K562 (cell line): ENCODE results near the gene BARHL2. TPM values are rescaled to one million over a fixed set of nuclear protein-coding genes. Genes with fewer than 3 reads are reported as not detected.

Source experiments
- CTCFL ChIP-seq: IDR thresholded peaks from 2 replicates; pipeline ENCODE4 v1.6.1; 2011; ENCODE audit warnings: borderline replicate concordance, low read depth, mild to moderate bottlenecking, moderate library complexity, low read length; ENCODE audit not compliant: insufficient read depth, poor library complexity, severe bottlenecking
- FOXP4 ChIP-seq: sonication (generic); formaldehyde crosslinking; IDR thresholded peaks from 2 replicates; pipeline ENCODE4 v1.8.0; 2022; ENCODE audit warnings: mild to moderate bottlenecking, missing genetic modification reagents, borderline replicate concordance
- HNRNPL ChIP-seq: fragments of 200-400 bp; formaldehyde crosslinking; IDR thresholded peaks from 2 replicates; pipeline ENCODE4 v1.6.1; 2017; ENCODE audit warnings: low read depth, mild to moderate bottlenecking, low read length
- KLF10 ChIP-seq: fragments of 250-450 bp; sonication (Bioruptor Pico); IDR thresholded peaks from 2 replicates; pipeline ENCODE4 v1.6.1; 2021; ENCODE audit warnings: matching md5 sums
- NR2C1 ChIP-seq, 2 experiments: fragments of 450-650 bp; IDR thresholded peaks; 2 replicates each; pipeline ENCODE4 v1.6.1; 2017; ENCODE audit warnings: mild to moderate bottlenecking in 2 of 2, antibody characterized with exemption in 1 of 2, inconsistent platforms in 1 of 2, missing compliant biosample characterization in 1 of 2, missing genetic modification characterization in 1 of 2
- POLR2B ChIP-seq: fragments of 450-650 bp; IDR thresholded peaks from 2 replicates; pipeline ENCODE4 v1.6.1; 2018; ENCODE audit warnings: low read depth; ENCODE audit not compliant: partially characterized antibody
- POU5F1 ChIP-seq: fragments of 150-350 bp; IDR thresholded peaks from 2 replicates; pipeline ENCODE4 v1.6.1; 2014; ENCODE audit warnings: borderline replicate concordance, low read length, low read depth, mild to moderate bottlenecking; ENCODE audit not compliant: partially characterized antibody
- polyA plus RNA-seq, 8 experiments: library from polyadenylated mRNA; depleted of rRNA in 4 of 8; stranded (reverse) in 5 of 8; unstranded in 3 of 8; fragments of >200 nt; fragmentation: Nextera tagmentation in 2 of 8; fragmentation: Illumina TruSeq in 1 of 8; extraction: Ambion mirVana in 2 of 8; extraction: Trizol in 1 of 8; gene quantifications; 2 replicates each; pipeline versions ENCODE4 v1.2.1 to v1.2.3, GENCODE V29; 2011 to 2014; ENCODE audit warnings: inconsistent platforms in 1 of 8, missing spikeins in 1 of 8
- total RNA-seq, 7 experiments: library from RNA; depleted of rRNA in 6 of 7; stranded (reverse); fragments of >200 nt in 6 of 7; fragmentation: Illumina TruSeq in 2 of 7; extraction: Trizol in 2 of 7; gene quantifications; 2 replicates each; pipeline versions ENCODE4 v1.2.1 to v1.2.3, GENCODE V29; 2011 to 2021; ENCODE audit warnings: low replicate concordance in 1 of 7

Gene BARHL2
- total and polyA plus RNA-seq, 9 of the 15 experiments (the other 6 are each of a cell fraction or from before 2014, with no cell fraction given): 0.06 to 0.11 (median 0.09) TPM; not detected in 6

GRCh38 chr1:90729504-90730242 is 12.6 kb upstream of the BARHL2 start (continued):
- no peak for TF ChIP-seq FOXP4 (CRISPR knock-in tag)
- TF ChIP-seq KLF10 (CRISPR knock-in tag): no peak
- no peak for TF ChIP-seq POLR2B
- no peak for TF ChIP-seq HNRNPL
- no peak for TF ChIP-seq POU5F1
- peak; percentile 22 for TF ChIP-seq CTCFL
- no peak for TF ChIP-seq NR2C1 (IDR thresholded peaks at IDR 0.05)
- TF ChIP-seq NR2C1 (tag; IDR thresholded peaks at IDR 0.05): 0 out of 2 replicates have a peak, but pooled peaks have one; percentile 26
